Osteocyte (in vitro differentiated cells): ENCODE measurements around the gene PTPRM. TPM values are rescaled to one million over a fixed set of nuclear protein-coding genes. Genes with fewer than 3 reads are reported as not detected.

ENCODE experiments used
- DNase-seq: peaks from one replicate; pipeline ENCODE4 v3.0.0; 2021; ENCODE audit warnings: mixed read lengths; ENCODE audit not compliant: unreplicated experiment; ENCODE audit errors: extremely low spot score
- H3K27ac Mint-ChIP-seq: one replicate; pipeline ENCODE4 v1.8.0; 2021; ENCODE audit warnings: mild to moderate bottlenecking, mixed read lengths; ENCODE audit not compliant: unreplicated experiment
- H3K27me3 Mint-ChIP-seq: one replicate; pipeline ENCODE4 v1.8.0; 2021; ENCODE audit warnings: mixed read lengths; ENCODE audit not compliant: unreplicated experiment
- H3K36me3 Mint-ChIP-seq: one replicate; pipeline ENCODE4 v1.8.0; 2021; ENCODE audit warnings: mixed read lengths; ENCODE audit not compliant: unreplicated experiment
- H3K4me1 Mint-ChIP-seq: one replicate; pipeline ENCODE4 v1.8.0; 2021; ENCODE audit warnings: mixed read lengths; ENCODE audit not compliant: unreplicated experiment
- H3K4me3 Mint-ChIP-seq: one replicate; pipeline ENCODE4 v1.8.0; 2021; ENCODE audit warnings: mild to moderate bottlenecking, moderate library complexity, mixed read lengths; ENCODE audit not compliant: unreplicated experiment
- H3K9me3 Mint-ChIP-seq: one replicate; pipeline ENCODE4 v1.8.0; 2021; ENCODE audit warnings: mixed read lengths; ENCODE audit not compliant: unreplicated experiment
- total RNA-seq: library from RNA; stranded (reverse); gene quantifications from 2 replicates; pipeline ENCODE4 v1.2.1, GENCODE V29; 2021
- TF ChIP-seq, protein P1 (sequence below): fragments of 200-600 bp; sonication (generic); IDR thresholded peaks from 2 replicates; pipeline ENCODE4 v1.5.0; 2021; ENCODE audit warnings: antibody characterized with exemption, mild to moderate bottlenecking, moderate library complexity

PTPRM gene
- total RNA-seq, 1 donor from 2014 or later = 105 TPM

DNA sequence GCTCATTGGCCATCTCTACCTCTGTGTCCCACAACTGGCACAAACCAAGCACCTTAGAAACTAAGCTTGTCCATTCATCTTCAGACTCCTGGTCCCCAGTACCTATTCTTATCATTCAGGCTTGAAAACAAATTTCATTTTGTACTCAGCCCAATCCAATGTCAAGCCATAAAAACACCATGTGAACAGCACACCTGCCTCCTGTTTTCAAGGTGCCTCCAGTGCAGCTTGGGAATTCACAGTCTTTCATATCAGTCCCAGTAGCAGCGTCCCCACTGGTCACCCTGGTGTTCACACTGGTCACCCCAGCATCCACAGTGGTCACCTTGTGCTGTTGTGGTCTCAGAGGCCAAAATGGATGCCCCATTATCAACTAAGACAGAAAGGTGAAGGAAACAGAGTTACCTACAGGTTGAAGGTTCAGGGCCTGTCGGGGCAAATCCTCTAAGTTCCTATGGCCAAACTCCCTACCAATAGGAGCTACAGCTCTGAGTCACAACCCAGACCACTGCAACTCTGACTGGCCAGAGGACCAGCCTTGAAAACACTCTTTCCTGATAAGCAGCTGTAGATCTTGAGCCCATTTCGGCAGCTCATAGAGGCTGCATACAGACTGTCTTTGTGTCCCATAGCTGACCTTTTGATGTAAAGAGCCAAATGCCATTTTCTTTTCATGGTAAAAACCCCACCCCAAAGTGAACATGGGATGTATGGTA, 782.6 kb downstream of the PTPRM start:
- DNase-seq = no peak
- TF ChIP-seq, protein P1, sequence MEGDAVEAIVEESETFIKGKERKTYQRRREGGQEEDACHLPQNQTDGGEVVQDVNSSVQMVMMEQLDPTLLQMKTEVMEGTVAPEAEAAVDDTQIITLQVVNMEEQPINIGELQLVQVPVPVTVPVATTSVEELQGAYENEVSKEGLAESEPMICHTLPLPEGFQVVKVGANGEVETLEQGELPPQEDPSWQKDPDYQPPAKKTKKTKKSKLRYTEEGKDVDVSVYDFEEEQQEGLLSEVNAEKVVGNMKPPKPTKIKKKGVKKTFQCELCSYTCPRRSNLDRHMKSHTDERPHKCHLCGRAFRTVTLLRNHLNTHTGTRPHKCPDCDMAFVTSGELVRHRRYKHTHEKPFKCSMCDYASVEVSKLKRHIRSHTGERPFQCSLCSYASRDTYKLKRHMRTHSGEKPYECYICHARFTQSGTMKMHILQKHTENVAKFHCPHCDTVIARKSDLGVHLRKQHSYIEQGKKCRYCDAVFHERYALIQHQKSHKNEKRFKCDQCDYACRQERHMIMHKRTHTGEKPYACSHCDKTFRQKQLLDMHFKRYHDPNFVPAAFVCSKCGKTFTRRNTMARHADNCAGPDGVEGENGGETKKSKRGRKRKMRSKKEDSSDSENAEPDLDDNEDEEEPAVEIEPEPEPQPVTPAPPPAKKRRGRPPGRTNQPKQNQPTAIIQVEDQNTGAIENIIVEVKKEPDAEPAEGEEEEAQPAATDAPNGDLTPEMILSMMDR = no peak
- Mint-ChIP-seq H3K4me1 (no peaks in the 10 kb centered on the region), H3K9me3 (no peaks in the 10 kb centered on the region), H3K27me3 (no peaks in the 10 kb centered on the region), H3K36me3 (peaks cover 25% of the 10 kb centered on the region), H3K27ac (no peak overlapping the region), H3K4me3 (no peak overlapping the region)

DNA sequence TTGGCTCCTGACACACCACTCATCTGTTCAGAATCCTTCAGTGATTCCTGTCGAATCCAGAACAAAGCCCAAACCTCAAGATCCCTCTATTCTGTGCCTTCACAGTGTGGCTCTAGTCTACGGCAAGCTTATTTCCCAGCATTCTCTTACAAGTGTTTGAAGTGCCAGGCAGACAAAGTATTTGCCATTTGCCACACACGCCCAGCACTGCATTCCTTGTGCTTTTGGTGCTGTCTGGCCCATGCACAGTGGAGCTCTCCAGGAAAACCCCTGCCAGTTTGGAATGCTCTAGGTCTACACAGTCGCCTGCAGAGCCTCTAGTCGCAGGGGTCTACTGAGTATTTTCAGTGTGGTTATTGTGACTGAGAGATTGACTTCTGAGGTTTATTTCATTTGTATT, 783.5 kb downstream of the PTPRM start:
- H3K27me3 Mint-ChIP-seq = no peaks in the 10 kb centered on the region
- H3K4me3 Mint-ChIP-seq = no peak overlapping the region
- no peak overlapping the region for H3K27ac Mint-ChIP-seq
- TF ChIP-seq, protein P1 = no peak
- peaks cover 23% of the 10 kb centered on the region for H3K36me3 Mint-ChIP-seq
- H3K4me1 Mint-ChIP-seq = no peaks in the 10 kb centered on the region
- no peak for DNase-seq
- no peaks in the 10 kb centered on the region for H3K9me3 Mint-ChIP-seq

DNA sequence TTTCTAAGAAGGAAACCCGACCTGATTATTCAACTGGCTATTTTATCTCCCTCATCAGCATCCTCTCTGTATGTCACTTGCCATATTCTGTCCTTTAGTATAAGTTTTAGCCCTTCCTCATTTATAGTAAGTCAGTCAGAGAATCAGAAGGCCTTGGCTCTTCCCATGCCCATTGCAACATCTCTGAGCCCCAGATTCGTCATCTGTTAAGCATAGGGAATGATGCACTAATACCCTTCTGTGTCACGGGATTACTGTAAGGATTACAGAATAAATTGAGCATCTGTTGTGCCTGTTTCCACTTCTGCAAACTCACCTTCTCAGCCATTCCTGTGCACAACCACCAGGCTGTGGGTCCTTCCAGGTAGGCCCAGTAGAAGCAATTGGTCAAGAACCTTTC, 784.0 kb downstream of the PTPRM start:
- TF ChIP-seq, protein P1 = no peak
- Mint-ChIP-seq H3K4me1 (no peaks in the 10 kb centered on the region), H3K27ac (no peak overlapping the region), H3K4me3 (no peak overlapping the region), H3K27me3 (no peaks in the 10 kb centered on the region), H3K36me3 (peaks cover 23% of the 10 kb centered on the region), H3K9me3 (no peaks in the 10 kb centered on the region)
- DNase-seq = no peak

DNA sequence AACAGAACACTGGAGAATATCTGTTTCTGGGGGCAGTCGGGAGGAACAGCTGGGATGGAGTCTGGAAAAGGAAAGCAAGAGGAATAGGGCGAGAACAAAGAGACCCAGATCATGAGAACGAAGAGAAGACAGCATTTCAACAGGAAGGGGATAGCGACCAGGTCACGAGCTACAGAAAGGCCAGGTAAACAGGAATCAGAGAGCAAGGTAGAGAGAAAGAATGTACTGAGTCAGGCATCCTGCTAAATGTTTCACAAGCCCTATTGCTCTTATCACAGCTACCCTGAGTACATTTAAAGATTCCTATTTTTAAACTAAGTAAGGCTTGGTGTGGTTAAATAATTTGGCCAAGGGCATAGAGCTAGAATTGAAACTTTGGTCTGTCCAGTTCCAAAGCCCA, 787.2 kb downstream of the PTPRM start:
- no peak overlapping the region for H3K27ac Mint-ChIP-seq
- DNase-seq = no peak
- no peaks in the 10 kb centered on the region for H3K9me3 Mint-ChIP-seq
- no peaks in the 10 kb centered on the region for H3K4me1 Mint-ChIP-seq
- no peak overlapping the region for H3K4me3 Mint-ChIP-seq
- peaks cover 13% of the 10 kb centered on the region for H3K36me3 Mint-ChIP-seq
- no peaks in the 10 kb centered on the region for H3K27me3 Mint-ChIP-seq
- TF ChIP-seq, protein P1 = no peak

DNA sequence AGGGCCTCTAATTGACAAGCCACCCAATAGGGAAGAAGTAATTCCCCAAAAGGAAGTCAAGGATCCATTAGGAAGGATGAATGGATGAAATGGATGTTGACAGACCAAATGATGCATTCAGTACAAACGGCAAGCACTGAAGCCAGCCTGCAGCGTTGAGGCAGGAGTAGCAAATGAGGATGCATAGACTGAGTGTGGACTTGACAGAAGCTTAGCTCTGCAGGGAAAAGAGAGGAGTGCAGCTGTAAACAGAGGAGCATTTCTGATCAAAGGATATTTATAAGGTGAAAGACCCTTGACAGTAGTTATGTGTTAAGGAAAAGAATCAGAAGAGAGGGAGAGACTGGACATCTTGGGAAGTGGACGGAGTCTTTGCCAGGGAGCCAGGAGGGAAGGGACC, 788.9 kb downstream of the PTPRM start:
- Mint-ChIP-seq H3K9me3 (no peaks in the 10 kb centered on the region), H3K4me3 (no peak overlapping the region), H3K27ac (no peak overlapping the region), H3K4me1 (no peaks in the 10 kb centered on the region), H3K27me3 (no peaks in the 10 kb centered on the region), H3K36me3 (peaks cover 5% of the 10 kb centered on the region)
- TF ChIP-seq, protein P1 = no peak
- no peak for DNase-seq
